Adrenal gland (tissue), 5 donors: ENCODE data around the gene MAL.

ENCODE experiments used
- CTCF ChIP-seq, 6 experiments: fragments of 450-650 bp in 4 of 6; fragments of 200-600 bp in 2 of 6; sonication (generic) in 1 of 6; IDR thresholded peaks; 1 replicate in 5 of 6; 2 replicates in 1 of 6; pipeline versions ENCODE4 v1.5.1 to v1.8.0; 2016 to 2021; ENCODE audit warnings: antibody characterized with exemption in 6 of 6, mild to moderate bottlenecking in 2 of 6, moderate library complexity in 1 of 6
- POLR2A ChIP-seq, 2 donors: fragments of 450-650 bp; IDR thresholded peaks; one replicate each; pipeline ENCODE4 v1.6.1; 2017; ENCODE audit warnings: antibody characterized with exemption in 2 of 2, mild to moderate bottlenecking in 2 of 2, moderate library complexity in 1 of 2
- donor health status: DM: no; HTN: no; CAD: no.

DNA sequence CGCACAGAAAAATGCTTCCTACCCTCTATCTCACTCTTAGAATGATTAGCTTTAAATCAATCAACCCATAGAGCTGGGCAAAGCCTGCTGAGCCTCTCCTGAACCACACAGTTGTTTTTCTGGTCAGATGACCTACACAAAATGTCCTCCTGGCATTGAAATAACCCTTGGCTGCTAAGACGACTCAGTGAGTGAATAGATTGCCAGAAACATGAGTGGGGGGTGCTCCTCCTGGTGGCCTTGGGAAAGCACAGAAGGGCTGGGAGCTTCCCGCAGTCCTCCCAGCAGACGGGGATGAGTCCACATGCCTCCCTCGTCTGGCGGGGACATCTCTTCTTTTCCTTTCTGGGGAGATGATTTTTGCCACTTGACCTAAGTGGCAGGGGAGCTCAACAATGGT lies 14.9 kb downstream of the MAL start:
- TF ChIP-seq CTCF (IDR thresholded peaks at IDR 0.05): no peak
- no peak for TF ChIP-seq POLR2A (IDR thresholded peaks at IDR 0.05)
